RWPE2 (cell line): ENCODE results near the gene PRLR.

Experiments
- ATAC-seq: fragments of 200-7000 bp; cut with Tn5 transposase; 3 replicates; pipeline ENCODE4 v1.9.1; 2021; ENCODE audit warnings: low read depth
- DNase-seq: peaks from one replicate; pipeline ENCODE4 v3.0.0-alpha.2; 2020; ENCODE audit warnings: low spot score
- H3K27ac ChIP-seq: fragments of 450-650 bp; 2 replicates; pipeline ENCODE4 v1.5.1; 2017; ENCODE audit warnings: mild to moderate bottlenecking; ENCODE audit not compliant: poor library complexity, severe bottlenecking
- H3K27me3 ChIP-seq: fragments of 250-450 bp; sonication (Bioruptor Pico); 2 replicates; pipeline ENCODE4 v1.5.1; 2021; ENCODE audit warnings: mild to moderate bottlenecking, moderate library complexity; ENCODE audit not compliant: insufficient read depth, poor library complexity, severe bottlenecking
- H3K36me3 ChIP-seq: fragments of 250-450 bp; sonication (Bioruptor Pico); 2 replicates; pipeline ENCODE4 v1.5.1; 2020; ENCODE audit warnings: low read depth, mild to moderate bottlenecking, moderate library complexity
- H3K4me1 ChIP-seq: fragments of 250-450 bp; sonication (Bioruptor Pico); 2 replicates; pipeline ENCODE4 v1.5.1; 2021; ENCODE audit warnings: mild to moderate bottlenecking, moderate library complexity; ENCODE audit not compliant: insufficient read depth, poor library complexity, severe bottlenecking
- H3K4me3 ChIP-seq: fragments of 250-450 bp; sonication (Bioruptor Pico); 2 replicates; pipeline ENCODE4 v1.5.1; 2021; ENCODE audit warnings: mild to moderate bottlenecking, moderate library complexity; ENCODE audit not compliant: severe bottlenecking
- H3K9me3 ChIP-seq: fragments of 250-450 bp; sonication (Bioruptor Pico); 2 replicates; pipeline ENCODE4 v1.5.1; 2021; ENCODE audit warnings: mild to moderate bottlenecking, moderate library complexity; ENCODE audit not compliant: severe bottlenecking
- TF ChIP-seq, protein P1 (sequence below): fragments of 450-650 bp; IDR thresholded peaks from one replicate; pipeline ENCODE4 v1.5.1; 2017; ENCODE audit warnings: mild to moderate bottlenecking, moderate library complexity; ENCODE audit not compliant: poor library complexity, severe bottlenecking

Gene PRLR

DNA sequence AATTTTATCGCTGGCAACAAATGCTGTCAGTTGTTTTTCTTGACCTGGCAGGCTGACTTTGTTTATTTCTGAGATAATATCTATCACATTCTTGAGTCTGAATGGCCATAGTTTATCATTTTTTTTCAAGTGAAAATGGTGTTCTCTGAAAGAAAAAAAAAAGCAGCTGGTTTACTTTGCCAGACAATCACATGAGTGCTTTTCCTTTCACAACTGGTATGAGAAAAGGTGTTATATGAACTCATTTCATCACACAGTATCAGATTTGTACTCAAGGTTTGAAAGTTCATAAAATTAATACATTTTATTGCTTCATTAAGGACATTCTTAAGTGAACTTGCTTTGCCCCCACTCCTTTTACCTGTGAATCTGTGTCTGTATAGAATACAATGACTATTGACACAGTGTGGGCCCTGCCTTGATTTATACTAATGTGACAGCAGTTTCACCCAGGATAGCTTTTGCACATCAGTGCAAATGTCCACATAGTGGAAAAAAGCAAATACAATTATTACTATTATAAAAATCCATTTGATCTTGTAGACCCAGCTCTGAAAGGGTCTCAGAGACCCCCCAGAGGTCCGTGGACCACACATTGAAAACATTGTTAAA lies 33.1 kb upstream of the PRLR start:
- TF ChIP-seq, protein P1, sequence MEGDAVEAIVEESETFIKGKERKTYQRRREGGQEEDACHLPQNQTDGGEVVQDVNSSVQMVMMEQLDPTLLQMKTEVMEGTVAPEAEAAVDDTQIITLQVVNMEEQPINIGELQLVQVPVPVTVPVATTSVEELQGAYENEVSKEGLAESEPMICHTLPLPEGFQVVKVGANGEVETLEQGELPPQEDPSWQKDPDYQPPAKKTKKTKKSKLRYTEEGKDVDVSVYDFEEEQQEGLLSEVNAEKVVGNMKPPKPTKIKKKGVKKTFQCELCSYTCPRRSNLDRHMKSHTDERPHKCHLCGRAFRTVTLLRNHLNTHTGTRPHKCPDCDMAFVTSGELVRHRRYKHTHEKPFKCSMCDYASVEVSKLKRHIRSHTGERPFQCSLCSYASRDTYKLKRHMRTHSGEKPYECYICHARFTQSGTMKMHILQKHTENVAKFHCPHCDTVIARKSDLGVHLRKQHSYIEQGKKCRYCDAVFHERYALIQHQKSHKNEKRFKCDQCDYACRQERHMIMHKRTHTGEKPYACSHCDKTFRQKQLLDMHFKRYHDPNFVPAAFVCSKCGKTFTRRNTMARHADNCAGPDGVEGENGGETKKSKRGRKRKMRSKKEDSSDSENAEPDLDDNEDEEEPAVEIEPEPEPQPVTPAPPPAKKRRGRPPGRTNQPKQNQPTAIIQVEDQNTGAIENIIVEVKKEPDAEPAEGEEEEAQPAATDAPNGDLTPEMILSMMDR: no peak
- no peak overlapping the region for H3K4me3 ChIP-seq
- H3K4me1 ChIP-seq: no peaks in the 10 kb centered on the region
- no peaks in the 10 kb centered on the region for H3K36me3 ChIP-seq
- no peaks in the 10 kb centered on the region for H3K9me3 ChIP-seq
- DNase-seq (no peak), ATAC-seq (no peak)
- no peaks in the 10 kb centered on the region for H3K27me3 ChIP-seq
- no peak overlapping the region for H3K27ac ChIP-seq

DNA sequence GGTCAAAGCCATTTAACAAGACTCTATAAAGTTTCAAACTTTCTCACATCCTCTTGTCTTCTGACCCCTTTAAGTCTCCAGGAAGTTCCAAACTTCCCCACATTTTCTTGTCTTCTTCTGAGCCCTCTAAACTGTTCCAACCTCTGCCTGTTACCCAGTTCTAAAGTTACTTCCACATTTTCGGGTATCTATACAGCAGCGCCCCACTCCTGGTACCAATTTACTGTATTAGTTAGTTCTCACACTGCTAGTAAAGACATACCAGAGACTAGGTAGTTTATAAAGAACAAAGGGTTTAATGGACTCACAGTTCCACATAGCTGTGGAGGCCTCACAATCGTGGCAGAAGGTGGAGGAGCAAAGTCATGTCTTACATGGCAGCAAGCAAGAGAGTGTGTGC lies 23.3 kb upstream of the PRLR start:
- ATAC-seq: no peak
- TF ChIP-seq, protein P1: no peak

DNA sequence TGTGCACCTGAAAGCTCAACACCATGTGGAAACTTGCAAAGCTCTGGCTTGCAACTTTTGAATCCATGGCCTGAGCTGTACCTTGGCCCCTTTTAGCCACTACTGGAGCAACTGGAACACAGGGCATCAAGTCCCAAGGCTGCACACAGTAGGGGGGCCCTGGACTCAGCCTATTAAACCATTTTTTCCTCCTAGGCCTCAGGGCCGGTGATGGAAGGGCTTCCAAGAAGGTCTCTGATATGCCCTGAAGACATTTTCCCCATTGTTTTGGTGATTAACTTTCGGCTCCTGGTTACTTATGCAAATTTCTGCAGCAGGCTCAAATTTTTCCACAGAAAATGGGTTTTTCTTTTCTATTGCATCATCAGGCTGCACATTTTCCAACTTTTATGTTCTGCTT lies 22.7 kb upstream of the PRLR start:
- TF ChIP-seq, protein P1: no peak
- ATAC-seq (no peak), DNase-seq (no peak)
- Histone ChIP-seq H3K4me1 (no peaks in the 10 kb centered on the region), H3K27me3 (no peaks in the 10 kb centered on the region), H3K27ac (no peak overlapping the region), H3K36me3 (no peaks in the 10 kb centered on the region), H3K9me3 (peaks cover 2% of the 10 kb centered on the region), H3K4me3 (no peak overlapping the region)

More for the DNA sequence above, 23.3 kb upstream of the PRLR start:
- Histone ChIP-seq H3K4me3 (no peak overlapping the region), H3K9me3 (peaks cover 2% of the 10 kb centered on the region), H3K36me3 (no peaks in the 10 kb centered on the region), H3K4me1 (no peaks in the 10 kb centered on the region), H3K27ac (no peak overlapping the region), H3K27me3 (no peaks in the 10 kb centered on the region)
- no peak for DNase-seq

GRCh38 chr5:35248843-35249780 lies 18.8 kb upstream of the PRLR start:
- Histone ChIP-seq H3K9me3 (peaks cover 2% of the 10 kb centered on the region), H3K36me3 (no peaks in the 10 kb centered on the region), H3K4me3 (peak overlapping the region; percentile 16), H3K27ac (no peak overlapping the region), H3K4me1 (no peaks in the 10 kb centered on the region), H3K27me3 (no peaks in the 10 kb centered on the region)
- ATAC-seq (peak; percentile 50; the same call in 1 of the 3 replicates), DNase-seq (no peak)
- TF ChIP-seq, protein P1: no peak
